Mononuclear cell (primary cell): ENCODE data around the gene TMEM151B. TPM values are rescaled to one million over a fixed set of nuclear protein-coding genes. Genes with fewer than 3 reads are reported as not detected.
A peak's percentile ranks its signal among the peaks of the same experiment; 100 is the strongest.
"Not testable (repeated sequence)": the region's sequence is repeated elsewhere in the genome, so short reads cannot be mapped to it uniquely, and the experiment has no call there.

Experiments used
- H3K27me3 ChIP-seq: 2 replicates; pipeline ENCODE4 v1.6.0; 2011; ENCODE audit warnings: low read length, control low read depth; ENCODE audit not compliant: insufficient read depth
- H3K4me1 ChIP-seq: 2 replicates; pipeline ENCODE4 v1.5.1; 2011; ENCODE audit warnings: mild to moderate bottlenecking, low read length, control low read depth; ENCODE audit not compliant: insufficient read depth
- H3K4me3 ChIP-seq: 2 replicates; pipeline ENCODE4 v1.5.1; 2011; ENCODE audit warnings: mild to moderate bottlenecking, low read length, moderate library complexity
- H3K9me3 ChIP-seq: 2 replicates; pipeline ENCODE4 v1.5.1; 2011; ENCODE audit warnings: low read depth, mild to moderate bottlenecking, control low read depth, low read length
- total RNA-seq: library from RNA; depleted of rRNA; stranded (reverse); fragments of >200 nt; gene quantifications from one replicate; pipeline ENCODE4 v1.2.3, GENCODE V29; 2012

The TMEM151B gene
- total RNA-seq, 1 donor, result not detected

GRCh38 chr6:44306710-44307109, 36.5 kb downstream of the TMEM151B start:
- Histone ChIP-seq H3K27me3 (no peaks in the 10 kb centered on the region), H3K9me3 (no peaks in the 10 kb centered on the region), H3K4me3 (no peak overlapping the region), H3K4me1 (peaks cover under 1% of the 10 kb centered on the region)

DNA sequence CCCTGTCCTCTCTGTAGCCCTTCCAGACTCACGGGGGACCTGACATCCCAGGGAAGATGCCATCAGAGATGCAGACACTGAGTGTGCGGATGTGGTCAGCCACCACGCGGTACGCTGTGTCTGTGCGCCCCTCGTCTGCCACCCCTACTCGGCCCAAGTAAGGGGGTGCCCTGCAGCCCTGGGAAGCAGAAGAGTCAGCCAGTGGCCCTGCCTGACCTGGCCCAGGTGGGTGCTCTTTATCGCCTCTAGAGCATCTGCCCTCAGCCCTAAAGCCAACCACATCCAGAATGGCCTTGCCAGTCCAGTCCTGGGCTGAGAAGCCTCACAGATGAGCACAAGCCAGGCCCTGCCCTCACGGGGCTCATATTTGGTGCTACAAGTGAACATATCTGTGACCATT, 37.0 kb downstream of the TMEM151B start:
- Histone ChIP-seq H3K9me3 (no peaks in the 10 kb centered on the region), H3K4me3 (no peak overlapping the region), H3K27me3 (no peaks in the 10 kb centered on the region), H3K4me1 (peaks cover 6% of the 10 kb centered on the region)

DNA sequence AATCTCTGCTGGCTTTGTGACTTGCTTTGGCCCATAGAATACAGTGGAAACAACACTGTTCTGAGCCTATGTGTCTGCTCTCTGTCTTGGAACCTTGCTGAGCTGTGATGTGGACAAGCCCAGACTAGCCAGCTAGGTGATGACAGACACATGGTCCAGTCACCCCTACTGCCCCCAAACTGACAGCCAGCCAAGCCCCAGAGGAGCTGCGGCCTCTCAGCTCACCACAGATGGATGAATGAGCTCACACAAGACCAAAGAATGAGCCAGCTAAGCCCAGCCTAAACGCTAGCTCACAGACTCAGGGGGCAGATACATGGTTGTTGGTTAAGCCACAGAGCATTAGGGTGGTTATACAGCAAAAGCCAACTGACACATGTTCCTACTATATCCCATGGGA, 38.8 kb downstream of the TMEM151B start:
- no peaks in the 10 kb centered on the region for H3K9me3 ChIP-seq
- peaks cover 12% of the 10 kb centered on the region for H3K4me1 ChIP-seq
- no peak overlapping the region for H3K4me3 ChIP-seq
- no peaks in the 10 kb centered on the region for H3K27me3 ChIP-seq

DNA sequence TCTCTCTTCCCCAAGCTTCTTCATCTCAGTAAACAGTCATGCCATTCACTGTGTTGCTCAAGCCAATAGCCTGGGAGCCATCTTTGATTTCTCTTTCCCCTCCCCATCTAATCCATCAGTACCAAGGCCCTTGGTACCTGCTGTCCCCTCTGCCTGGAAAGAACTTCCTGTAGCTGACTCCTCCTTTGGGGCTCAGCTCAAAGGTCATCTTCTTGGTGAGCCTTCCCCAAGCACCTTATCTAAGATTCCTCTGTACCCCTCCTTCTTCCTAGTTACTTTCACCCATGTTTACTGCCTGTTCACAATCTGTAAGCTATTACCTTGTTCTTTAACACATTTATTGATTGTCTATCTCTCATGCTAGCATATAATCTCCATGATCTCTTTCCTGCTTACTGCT, 39.4 kb downstream of the TMEM151B start:
- H3K4me3 ChIP-seq, result no peak overlapping the region
- H3K27me3 ChIP-seq, result no peaks in the 10 kb centered on the region
- H3K4me1 ChIP-seq, result peaks cover 12% of the 10 kb centered on the region
- H3K9me3 ChIP-seq, result no peaks in the 10 kb centered on the region

DNA sequence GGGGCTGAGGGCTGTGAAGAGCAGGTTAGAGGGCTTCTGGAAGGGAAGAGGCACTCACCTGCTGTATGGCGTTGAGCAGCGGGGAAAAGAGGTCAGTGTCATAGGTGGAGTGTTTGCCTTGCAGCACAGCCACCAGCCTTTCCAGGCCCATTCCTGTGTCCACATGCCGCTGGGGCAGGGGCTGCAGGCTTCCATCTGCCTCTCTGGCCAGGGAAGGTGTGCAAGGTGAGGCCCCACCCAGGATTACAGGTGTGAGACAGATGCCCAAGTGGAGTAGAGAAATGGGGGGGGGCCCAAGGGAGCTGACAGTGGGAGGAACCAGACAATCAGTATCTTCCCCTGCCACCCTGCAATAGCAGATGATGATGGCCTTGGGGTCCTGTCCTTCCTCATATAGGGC, 40.0 kb downstream of the TMEM151B start:
- Histone ChIP-seq H3K4me3 (no peak overlapping the region), H3K27me3 (no peaks in the 10 kb centered on the region), H3K4me1 (peaks cover 12% of the 10 kb centered on the region), H3K9me3 (no peaks in the 10 kb centered on the region)

DNA sequence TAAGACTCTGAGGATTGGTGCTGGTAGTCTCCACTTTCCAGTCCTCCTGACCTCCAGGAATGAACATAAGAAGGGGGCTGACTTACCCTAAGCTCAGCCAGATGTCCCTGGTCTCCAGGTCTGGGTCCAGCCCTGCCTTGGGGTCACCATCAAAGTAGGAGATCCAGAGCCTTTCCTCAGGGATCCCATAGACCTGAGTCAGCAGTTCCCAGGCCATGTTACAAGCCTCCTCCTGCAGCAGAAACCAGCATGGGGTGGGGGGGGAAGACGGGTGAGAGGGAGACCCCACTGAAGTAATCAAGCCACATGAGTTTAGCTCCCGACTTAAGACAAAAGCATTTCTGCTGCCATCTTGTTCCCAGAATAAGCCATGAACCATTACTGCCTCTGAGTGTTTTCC, 41.1 kb downstream of the TMEM151B start:
- peaks cover 16% of the 10 kb centered on the region for H3K4me1 ChIP-seq
- no peak overlapping the region for H3K4me3 ChIP-seq

GRCh38 chr6:44311767-44312166, 41.5 kb downstream of the TMEM151B start:
- Histone ChIP-seq H3K4me3 (no peak overlapping the region), H3K9me3 (no peaks in the 10 kb centered on the region), H3K4me1 (peaks cover 16% of the 10 kb centered on the region), H3K27me3 (no peaks in the 10 kb centered on the region)

More for the DNA sequence above, 41.1 kb downstream of the TMEM151B start:
- no peaks in the 10 kb centered on the region for H3K27me3 ChIP-seq
- H3K9me3 ChIP-seq, result no peaks in the 10 kb centered on the region

DNA sequence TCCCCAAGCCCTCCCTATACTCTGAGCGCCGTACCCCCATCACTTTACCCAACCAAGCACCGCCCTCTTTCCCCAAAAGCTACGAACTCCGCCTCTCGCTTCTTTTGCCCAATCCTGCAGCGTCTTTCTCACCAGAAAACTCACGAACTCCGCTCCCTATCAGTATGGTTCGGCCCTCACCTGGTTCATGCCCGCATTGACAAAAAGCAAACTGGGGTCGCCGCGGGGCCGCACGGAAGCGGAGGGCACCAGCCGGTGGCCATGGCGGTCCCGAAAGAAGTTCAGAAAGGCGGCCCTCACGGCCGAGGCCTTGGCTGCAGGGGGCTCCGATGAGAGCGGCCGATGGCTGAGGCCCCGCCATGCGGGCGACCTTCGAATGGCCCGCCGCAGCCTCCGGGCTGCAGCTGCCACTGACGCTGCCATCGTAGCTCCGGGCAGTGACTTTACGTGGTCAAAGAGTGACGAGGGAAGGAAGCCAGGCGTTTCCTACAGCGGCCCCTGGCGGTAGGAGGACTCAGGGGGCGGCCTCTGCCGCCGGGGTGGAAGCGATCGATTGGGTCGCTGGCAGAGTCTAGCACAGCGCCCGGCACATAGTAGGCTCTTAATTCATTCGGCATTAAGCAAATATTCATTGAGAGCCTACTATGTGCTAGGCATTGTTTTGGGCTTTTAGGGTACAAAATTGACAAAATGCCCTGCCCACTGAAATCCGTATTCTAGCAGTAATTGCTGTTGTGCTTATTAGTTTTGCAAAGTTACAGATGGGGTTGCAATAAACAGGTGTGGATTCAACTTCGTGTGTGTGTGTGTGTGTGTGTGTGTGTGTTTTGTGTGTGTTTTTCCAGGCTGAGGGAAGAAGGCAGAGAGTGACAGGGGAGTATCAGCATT, 42.9 kb downstream of the TMEM151B start, which contains the start of gene AARS2:
TSS of gene AARS2 (minus strand) at position 447 of the 888 bp plus-strand sequence. CDS start at position 423, 24 bp downstream.
- Histone ChIP-seq H3K27me3 (no peaks in the 10 kb centered on the region), H3K4me3 (peak within 1 kb of the TSS; percentile 81), H3K4me1 (peaks cover 16% of the 10 kb centered on the region), H3K9me3 (no peaks in the 10 kb centered on the region)

DNA sequence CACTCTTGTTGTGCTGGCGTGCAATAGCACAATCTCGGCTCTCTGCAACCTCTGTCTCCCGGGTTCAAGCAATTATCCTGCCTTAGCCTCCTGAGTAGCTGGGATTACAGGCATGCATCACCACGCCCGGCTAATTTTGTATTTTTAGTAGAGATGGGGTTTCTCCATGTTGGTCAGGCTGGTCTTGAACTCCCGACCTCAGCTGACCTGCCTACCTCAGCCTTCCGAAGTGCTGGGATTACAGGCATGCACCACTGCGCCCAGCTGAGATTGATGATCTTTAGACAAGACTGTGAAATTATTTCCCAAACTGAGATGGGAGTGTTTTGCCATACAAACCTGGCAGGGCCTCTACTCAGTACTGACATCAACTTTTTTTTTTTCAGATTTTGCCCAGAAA, 44.4 kb downstream of the TMEM151B start:
- not testable (repeated sequence) for H3K9me3 ChIP-seq, H3K4me3 ChIP-seq, H3K27me3 ChIP-seq
- peaks cover 16% of the 10 kb centered on the region for H3K4me1 ChIP-seq

DNA sequence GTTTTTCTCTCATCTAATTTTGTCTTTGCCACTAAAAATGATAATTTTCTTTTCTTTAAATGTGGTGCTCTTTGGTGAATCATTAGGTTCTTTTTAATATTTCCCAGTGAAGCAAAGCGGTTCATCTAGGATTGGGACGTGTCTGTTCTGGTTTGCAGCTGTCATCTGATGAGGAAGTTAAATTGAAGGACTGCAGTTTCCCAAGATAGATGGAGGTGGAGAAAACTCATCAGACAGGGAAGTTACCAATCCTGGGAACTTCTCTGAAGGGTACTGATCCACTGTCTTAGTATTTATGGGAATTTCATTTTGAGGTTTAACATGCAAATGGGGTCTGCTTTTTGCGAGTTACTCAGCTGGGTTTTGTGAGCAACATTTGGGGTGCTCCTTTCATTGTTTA, 45.3 kb downstream of the TMEM151B start:
- no peak overlapping the region for H3K4me3 ChIP-seq
- H3K9me3 ChIP-seq, result no peaks in the 10 kb centered on the region
- peaks cover 8% of the 10 kb centered on the region for H3K27me3 ChIP-seq
- peaks cover 16% of the 10 kb centered on the region for H3K4me1 ChIP-seq

DNA sequence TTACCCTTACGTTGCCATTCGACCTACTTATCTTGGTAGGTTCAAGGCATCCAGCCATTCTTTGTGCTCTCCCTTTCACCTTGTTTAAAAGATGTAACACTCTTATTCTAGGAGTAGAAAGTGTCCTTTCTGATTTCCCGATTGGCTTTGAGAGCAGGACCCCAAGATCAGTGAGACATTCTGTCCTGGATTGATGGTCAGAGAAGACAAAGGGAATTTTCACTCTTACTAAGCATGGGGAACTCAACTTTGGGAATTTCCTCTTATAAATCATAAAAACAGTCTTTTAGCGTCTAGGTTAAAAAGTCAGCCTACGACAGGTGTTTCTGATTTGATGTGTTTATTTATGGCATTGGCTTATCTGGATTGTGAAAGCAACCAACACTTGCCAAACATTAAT, 45.7 kb downstream of the TMEM151B start:
- H3K4me1 ChIP-seq, result peaks cover 16% of the 10 kb centered on the region
- H3K9me3 ChIP-seq, result no peaks in the 10 kb centered on the region
- H3K4me3 ChIP-seq, result no peak overlapping the region
- H3K27me3 ChIP-seq, result peaks cover 8% of the 10 kb centered on the region

DNA sequence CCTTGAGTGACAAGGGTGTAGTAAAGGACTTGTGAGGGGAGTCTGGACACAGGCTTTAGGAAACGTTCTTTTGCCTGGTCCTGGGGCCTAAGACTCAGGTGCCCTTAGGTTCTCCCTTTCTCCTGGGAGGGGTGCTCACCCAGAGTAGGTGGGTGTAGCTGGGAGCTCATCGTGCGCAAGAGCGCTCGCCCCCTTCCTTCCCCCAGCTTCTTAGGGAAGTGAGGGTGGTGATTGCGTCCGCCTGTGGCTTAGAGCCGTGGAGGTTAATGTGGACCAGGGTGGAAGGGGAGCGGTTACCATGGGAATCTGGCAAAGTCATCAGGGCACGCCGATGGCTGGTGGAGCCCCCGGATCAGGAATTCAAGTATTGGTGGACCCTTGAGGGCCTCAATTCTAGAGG, 46.2 kb downstream of the TMEM151B start:
- Histone ChIP-seq H3K27me3 (peaks cover 8% of the 10 kb centered on the region), H3K4me1 (peaks cover 16% of the 10 kb centered on the region), H3K4me3 (no peak overlapping the region), H3K9me3 (no peaks in the 10 kb centered on the region)

DNA sequence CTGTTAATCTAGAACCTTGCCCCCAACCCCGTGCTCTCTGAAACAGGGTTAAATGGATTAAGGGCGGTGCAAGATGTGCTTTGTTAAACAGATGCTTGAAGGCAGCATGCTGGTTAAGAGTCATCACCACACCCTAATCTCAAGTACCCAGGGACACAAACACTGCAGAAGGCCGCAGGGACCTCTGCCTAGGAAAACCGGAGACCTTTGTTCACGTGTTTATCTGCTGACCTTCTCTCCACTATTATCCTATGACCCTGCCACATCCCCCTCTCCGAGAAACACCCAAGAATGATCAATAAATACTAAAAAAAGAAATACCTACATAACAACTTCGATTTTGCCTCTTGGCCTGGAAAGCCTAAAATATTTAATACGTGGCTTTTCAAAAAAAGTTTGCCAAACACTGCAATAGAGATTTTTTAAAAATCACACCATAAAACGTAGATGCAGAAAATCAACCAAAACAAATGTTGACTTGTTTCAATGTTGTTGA, 46.9 kb downstream of the TMEM151B start:
- H3K9me3 ChIP-seq, H3K27me3 ChIP-seq, H3K4me3 ChIP-seq: not testable (repeated sequence)
- H3K4me1 ChIP-seq, result peaks cover 10% of the 10 kb centered on the region

- Histone ChIP-seq H3K4me1 (no peaks in the 10 kb centered on the region), H3K9me3 (no peaks in the 10 kb centered on the region), H3K27me3 (peaks cover 8% of the 10 kb centered on the region), H3K4me3 (no peak overlapping the region)
Measured at GRCh38 chr6:44321210-44321609, 51.0 kb downstream of the TMEM151B start.

DNA sequence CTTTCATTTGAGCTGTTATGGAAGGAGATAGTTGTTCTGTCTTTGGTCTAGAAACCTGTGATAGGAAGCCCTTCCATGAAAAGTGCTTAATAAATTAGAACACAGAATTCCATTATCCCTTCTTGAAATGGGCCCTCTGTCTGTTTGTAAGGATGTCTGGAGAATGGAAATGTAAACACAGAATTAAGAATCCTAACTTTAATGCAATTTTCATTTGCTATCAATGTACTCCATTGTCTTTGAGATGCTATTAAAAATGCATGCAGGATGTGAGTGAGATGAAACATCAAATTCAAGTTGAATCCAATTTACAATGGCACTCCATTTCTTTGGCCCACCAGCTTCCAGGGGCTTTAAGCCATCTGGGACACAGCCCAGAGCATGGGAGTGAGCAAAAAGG, 56.8 kb downstream of the TMEM151B start:
- no peaks in the 10 kb centered on the region for H3K4me1 ChIP-seq
- H3K4me3 ChIP-seq, result no peak overlapping the region
- H3K27me3 ChIP-seq, result peaks cover 19% of the 10 kb centered on the region
- no peaks in the 10 kb centered on the region for H3K9me3 ChIP-seq

- Histone ChIP-seq H3K27me3 (peaks cover 19% of the 10 kb centered on the region), H3K4me1 (peaks cover 2% of the 10 kb centered on the region), H3K9me3 (no peaks in the 10 kb centered on the region), H3K4me3 (no peak overlapping the region)
Measured at GRCh38 chr6:44327760-44328159, 57.5 kb downstream of the TMEM151B start.
